ENCODE results near the gene MT1HL1.

DNA sequence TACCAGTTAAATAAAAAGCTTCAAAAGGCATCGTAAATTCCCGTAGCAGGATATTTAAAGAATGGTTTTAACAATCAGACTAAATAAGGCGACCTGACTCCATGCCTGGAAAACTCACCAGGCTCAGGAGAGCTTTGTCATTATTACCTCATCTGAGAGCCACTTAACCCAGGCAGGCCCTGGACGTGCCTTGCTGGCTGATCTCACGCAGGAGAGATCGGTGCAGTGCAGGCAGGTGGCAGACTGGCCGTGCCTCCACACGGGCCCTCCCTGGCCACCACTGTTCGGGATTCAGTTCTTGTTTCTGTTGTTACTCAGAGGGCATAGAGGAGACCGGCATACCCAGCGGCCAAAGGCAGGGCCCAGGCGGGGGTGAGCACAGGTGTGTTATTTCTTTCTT, 6.4 kb downstream of the MT1HL1 start:
- TF ChIP-seq, protein P1, sequence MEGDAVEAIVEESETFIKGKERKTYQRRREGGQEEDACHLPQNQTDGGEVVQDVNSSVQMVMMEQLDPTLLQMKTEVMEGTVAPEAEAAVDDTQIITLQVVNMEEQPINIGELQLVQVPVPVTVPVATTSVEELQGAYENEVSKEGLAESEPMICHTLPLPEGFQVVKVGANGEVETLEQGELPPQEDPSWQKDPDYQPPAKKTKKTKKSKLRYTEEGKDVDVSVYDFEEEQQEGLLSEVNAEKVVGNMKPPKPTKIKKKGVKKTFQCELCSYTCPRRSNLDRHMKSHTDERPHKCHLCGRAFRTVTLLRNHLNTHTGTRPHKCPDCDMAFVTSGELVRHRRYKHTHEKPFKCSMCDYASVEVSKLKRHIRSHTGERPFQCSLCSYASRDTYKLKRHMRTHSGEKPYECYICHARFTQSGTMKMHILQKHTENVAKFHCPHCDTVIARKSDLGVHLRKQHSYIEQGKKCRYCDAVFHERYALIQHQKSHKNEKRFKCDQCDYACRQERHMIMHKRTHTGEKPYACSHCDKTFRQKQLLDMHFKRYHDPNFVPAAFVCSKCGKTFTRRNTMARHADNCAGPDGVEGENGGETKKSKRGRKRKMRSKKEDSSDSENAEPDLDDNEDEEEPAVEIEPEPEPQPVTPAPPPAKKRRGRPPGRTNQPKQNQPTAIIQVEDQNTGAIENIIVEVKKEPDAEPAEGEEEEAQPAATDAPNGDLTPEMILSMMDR (IDR thresholded peaks at IDR 0.05; ENCODE audit: low read depth, low read length, missing input control) = no peak
- no peak for TF ChIP-seq RAD21 (IDR thresholded peaks at IDR 0.05)
- no peak for TF ChIP-seq TAF1 (conservative IDR thresholded peaks at IDR 0.05)
- TF ChIP-seq, protein P2, sequence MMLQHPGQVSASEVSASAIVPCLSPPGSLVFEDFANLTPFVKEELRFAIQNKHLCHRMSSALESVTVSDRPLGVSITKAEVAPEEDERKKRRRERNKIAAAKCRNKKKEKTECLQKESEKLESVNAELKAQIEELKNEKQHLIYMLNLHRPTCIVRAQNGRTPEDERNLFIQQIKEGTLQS (IDR thresholded peaks at IDR 0.05) = no peak
